ENCODE data around the gene KRTAP1-5. TPM values are rescaled to one million over a fixed set of nuclear protein-coding genes. Genes with fewer than 3 reads are reported as not detected.

KRTAP1-5 gene
- total and polyA plus RNA-seq, 2 donors (not counting 1 experiment from before 2014, with no cell fraction given) = not detected

- POLR2A ChIA-PET = no interaction called here
- no peak within 1 kb of the TSS for H3K4me3 ChIP-seq (ENCODE audit: control extremely low read depth in 1 of 5, extremely low read depth in 1 of 5, insufficient read depth in 1 of 5, low read depth in 2 of 5, low read length in 4 of 5)
- H2AFZ ChIP-seq (ENCODE audit: insufficient read depth, low read depth, low read length, poor library complexity, severe bottlenecking) = no peak within 1 kb of the TSS
- Mint-ChIP-seq H3K9me3 (ENCODE audit: insufficient read depth) (no peaks in the 10 kb centered on the region), H3K4me1 (no peaks in the 10 kb centered on the region), H3K4me3 (no peak within 1 kb of the TSS), H3K27me3 (peaks cover 20% of the 10 kb centered on the region), H3K27ac (no peak within 1 kb of the TSS)
- H3K4me2 ChIP-seq (replicated peaks; ENCODE audit: low read depth, low read length, poor library complexity, severe bottlenecking) = no peak within 1 kb of the TSS
- no peak within 1 kb of the TSS for H3K27ac ChIP-seq (ENCODE audit: low read length in 2 of 2)
- H3K4me1 ChIP-seq (ENCODE audit: control insufficient read depth in 2 of 2, insufficient read depth in 2 of 2, low read length in 2 of 2) = no peaks in the 10 kb centered on the region
- intact Hi-C loops (cut with micrococcal nuclease) = no loop called here
- CTCF ChIA-PET = no interaction called here
- no peak within 1 kb of the TSS for H3K9ac ChIP-seq (ENCODE audit: low read length)
- no peak for ATAC-seq (ENCODE audit: low read depth)
- H3K79me2 ChIP-seq (ENCODE audit: control insufficient read depth, insufficient read depth, low read length) = no peaks in the 10 kb centered on the region
- no peaks in the 10 kb centered on the region for H4K20me1 ChIP-seq (ENCODE audit: control insufficient read depth, insufficient read depth, low read length, poor library complexity, severe bottlenecking)
- no peaks in the 10 kb centered on the region for H3K27me3 ChIP-seq (replicated peaks in 1 of 4; ENCODE audit: control extremely low read depth in 1 of 4, control insufficient read depth in 3 of 4, insufficient read depth in 4 of 4, low read length in 3 of 4)
- TF ChIP-seq CTCF (IDR thresholded peaks at IDR 0.05) (no peak), EZH2 (IDR thresholded peaks at IDR 0.05; ENCODE audit: borderline replicate concordance, insufficient read depth, low read depth, low read length, poor library complexity, severe bottlenecking) (no peak)
- no peaks in the 10 kb centered on the region for H3K36me3 ChIP-seq (replicated peaks in 1 of 2; ENCODE audit: control extremely low read depth in 1 of 2, control insufficient read depth in 1 of 2, extremely low read depth in 1 of 2, insufficient read depth in 2 of 2, low read length in 1 of 2)
- no peaks in the 10 kb centered on the region for H3K9me3 ChIP-seq (ENCODE audit: control extremely low read depth in 1 of 3, control insufficient read depth in 2 of 3, insufficient read depth in 1 of 3, low read length in 2 of 3)
- no peak for DNase-seq
- 95% methylated on average over 3 of the region's 8 CpGs for WGBS (ENCODE audit: insufficient coverage)
Observed at GRCh38 chr17:41008811-41009210, 18.2 kb downstream of the KRTAP1-5 start, which contains the start of gene KRTAP3-1. Gene KRTAP3-1, minus strand, starts transcription at chr17:41009128. Its CDS starts 54 bp downstream, at chr17:41009074.

- Histone ChIP-seq H2AFZ (ENCODE audit: insufficient read depth, low read depth, low read length, poor library complexity, severe bottlenecking) (no peak overlapping the region), H3K36me3 (replicated peaks in 1 of 2; ENCODE audit: control extremely low read depth in 1 of 2, control insufficient read depth in 1 of 2, extremely low read depth in 1 of 2, insufficient read depth in 2 of 2, low read length in 1 of 2) (no peaks in the 10 kb centered on the region), H3K27me3 (replicated peaks in 1 of 4; ENCODE audit: control extremely low read depth in 1 of 4, control insufficient read depth in 3 of 4, insufficient read depth in 4 of 4, low read length in 3 of 4) (no peaks in the 10 kb centered on the region), H3K27ac (ENCODE audit: low read length in 2 of 2) (no peak overlapping the region), H3K4me3 (ENCODE audit: control extremely low read depth in 1 of 5, extremely low read depth in 1 of 5, insufficient read depth in 1 of 5, low read depth in 2 of 5, low read length in 4 of 5) (no peak overlapping the region), H3K4me2 (replicated peaks; ENCODE audit: low read depth, low read length, poor library complexity, severe bottlenecking) (no peak overlapping the region), H3K9me3 (ENCODE audit: control extremely low read depth in 1 of 3, control insufficient read depth in 2 of 3, insufficient read depth in 1 of 3, low read length in 2 of 3) (peaks cover 0 to 1% (median 0%) of the 10 kb centered on the region in 3 donors), H3K9ac (ENCODE audit: low read length) (no peak overlapping the region), H3K4me1 (ENCODE audit: control insufficient read depth in 2 of 2, insufficient read depth in 2 of 2, low read length in 2 of 2) (no peaks in the 10 kb centered on the region), H4K20me1 (ENCODE audit: control insufficient read depth, insufficient read depth, low read length, poor library complexity, severe bottlenecking) (no peaks in the 10 kb centered on the region), H3K79me2 (ENCODE audit: control insufficient read depth, insufficient read depth, low read length) (no peaks in the 10 kb centered on the region)
- DNase-seq (no peak), ATAC-seq (ENCODE audit: low read depth) (no peak)
- CTCF ChIA-PET = no interaction called here
- H3K4me1 Mint-ChIP-seq = no peaks in the 10 kb centered on the region
- peaks cover 24% of the 10 kb centered on the region for H3K27me3 Mint-ChIP-seq
- POLR2A ChIA-PET = no interaction called here
- H3K4me3 Mint-ChIP-seq = no peak overlapping the region
- H3K9me3 Mint-ChIP-seq (ENCODE audit: insufficient read depth) = no peaks in the 10 kb centered on the region
- intact Hi-C loops (cut with micrococcal nuclease) = no loop called here
- no peak overlapping the region for H3K27ac Mint-ChIP-seq
- no peak for TF ChIP-seq EZH2 (IDR thresholded peaks at IDR 0.05; ENCODE audit: borderline replicate concordance, insufficient read depth, low read depth, low read length, poor library complexity, severe bottlenecking)
- no peak for TF ChIP-seq CTCF (IDR thresholded peaks at IDR 0.05)
- WGBS (ENCODE audit: insufficient coverage) = 89% methylated on average over 3 of the region's 3 CpGs
Observed at GRCh38 chr17:41004397-41004796, 22.6 kb downstream of the KRTAP1-5 start.

Data from B cell (primary cell).